NT2/D1 (cell line): ENCODE data around the gene AAMDC.
"Not testable (repeated sequence)": the region's sequence is repeated elsewhere in the genome, so short reads cannot be mapped to it uniquely, and the experiment has no call there.

Source experiments
- DNase-seq: peaks from one replicate; pipeline ENCODE4 v3.0.0-alpha.2; 2011; ENCODE audit warnings: low read depth, low spot score
- H3K27me3 ChIP-seq: 2 replicates; pipeline ENCODE4 v1.6.0; 2011; ENCODE audit warnings: mild to moderate bottlenecking; ENCODE audit not compliant: insufficient read length, insufficient read depth
- H3K36me3 ChIP-seq: 2 replicates; pipeline ENCODE4 v1.6.1; 2011; ENCODE audit warnings: mild to moderate bottlenecking, low read length, mixed read lengths; ENCODE audit not compliant: insufficient read depth, insufficient read length
- H3K4me1 ChIP-seq: 2 replicates; pipeline ENCODE4 v1.5.1; 2011; ENCODE audit not compliant: insufficient read depth, insufficient read length
- H3K4me3 ChIP-seq: 2 replicates; pipeline ENCODE4 v1.5.1; 2011; ENCODE audit warnings: low read depth; ENCODE audit not compliant: insufficient read length
- H3K9ac ChIP-seq: 2 replicates; pipeline ENCODE4 v1.6.0; 2011; ENCODE audit warnings: low read depth; ENCODE audit not compliant: insufficient read length
- H3K9me3 ChIP-seq: 2 replicates; pipeline ENCODE4 v1.5.1; 2011; ENCODE audit warnings: mild to moderate bottlenecking, low read length; ENCODE audit not compliant: insufficient read depth
- SUZ12 ChIP-seq: IDR thresholded peaks from 2 replicates; pipeline ENCODE4 v1.6.1; 2011; ENCODE audit not compliant: insufficient read length, insufficient read depth; ENCODE audit errors: extremely low read depth
- YY1 ChIP-seq: IDR thresholded peaks from 2 replicates; pipeline ENCODE4 v1.6.1; 2011; ENCODE audit not compliant: insufficient read length, insufficient read depth
- ZNF274 ChIP-seq: IDR thresholded peaks from 2 replicates; pipeline ENCODE4 v1.6.1; 2011; ENCODE audit warnings: mild to moderate bottlenecking, low read depth, low read length

AAMDC gene

DNA sequence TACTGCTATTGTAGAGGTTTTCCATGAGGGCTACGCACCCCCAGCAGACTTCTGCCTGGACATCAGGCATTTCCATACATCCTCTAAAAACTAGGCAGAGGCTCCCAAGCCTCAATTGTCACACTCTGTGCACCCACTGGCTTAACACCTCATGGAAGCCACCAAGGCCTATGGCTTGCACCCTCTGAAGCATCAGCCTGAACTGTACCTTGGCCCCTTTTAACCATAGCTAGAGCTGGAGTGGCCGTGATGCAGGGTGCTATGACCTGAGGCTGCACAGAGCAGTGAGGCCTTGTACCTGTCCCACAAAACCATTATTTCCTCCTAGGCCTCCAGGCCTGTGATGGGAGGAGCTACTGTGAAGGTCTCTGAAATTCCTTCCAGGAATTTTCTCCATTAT, 33.9 kb downstream of the AAMDC start:
- TF ChIP-seq ZNF274, result no peak
- TF ChIP-seq YY1, result no peak
- TF ChIP-seq SUZ12, result no peak
- Histone ChIP-seq H3K4me1 (no peaks in the 10 kb centered on the region), H3K9me3 (peaks cover 39% of the 10 kb centered on the region; the same call in 1 of the 2 replicates), H3K4me3 (no peak overlapping the region), H3K36me3 (peaks cover 6% of the 10 kb centered on the region), H3K27me3 (no peaks in the 10 kb centered on the region), H3K9ac (no peak overlapping the region)
- no peak for DNase-seq

GRCh38 chr11:77857906-77858457, 37.0 kb downstream of the AAMDC start:
- not testable (repeated sequence) for H3K9ac ChIP-seq, DNase-seq, H3K36me3 ChIP-seq, H3K4me3 ChIP-seq, H3K27me3 ChIP-seq, H3K4me1 ChIP-seq
- peaks cover 35% of the 10 kb centered on the region; the same call in 1 of the 2 replicates for H3K9me3 ChIP-seq

DNA sequence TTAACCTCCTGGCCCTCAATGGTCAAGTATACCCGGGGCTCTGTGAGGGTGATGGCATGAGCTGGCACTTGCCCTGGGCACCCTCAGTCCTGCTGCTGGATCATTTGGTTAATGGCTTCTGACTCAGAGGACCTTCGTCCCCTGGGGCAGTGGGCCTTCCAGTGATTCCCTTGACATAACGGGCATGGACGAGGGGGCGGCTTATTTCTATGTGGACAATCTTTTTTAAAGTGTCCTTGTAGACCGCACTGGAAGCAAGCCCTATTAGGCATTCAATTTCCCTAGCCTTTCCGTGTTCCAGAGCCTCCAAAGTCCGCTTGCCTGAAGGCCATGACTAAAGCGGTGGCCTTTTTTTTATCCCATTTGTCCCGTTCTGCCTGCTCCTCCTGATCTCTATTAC, 40.5 kb downstream of the AAMDC start:
- not testable (repeated sequence) for H3K27me3 ChIP-seq, H3K4me3 ChIP-seq, H3K36me3 ChIP-seq, H3K9me3 ChIP-seq, DNase-seq, H3K4me1 ChIP-seq, H3K9ac ChIP-seq

DNA sequence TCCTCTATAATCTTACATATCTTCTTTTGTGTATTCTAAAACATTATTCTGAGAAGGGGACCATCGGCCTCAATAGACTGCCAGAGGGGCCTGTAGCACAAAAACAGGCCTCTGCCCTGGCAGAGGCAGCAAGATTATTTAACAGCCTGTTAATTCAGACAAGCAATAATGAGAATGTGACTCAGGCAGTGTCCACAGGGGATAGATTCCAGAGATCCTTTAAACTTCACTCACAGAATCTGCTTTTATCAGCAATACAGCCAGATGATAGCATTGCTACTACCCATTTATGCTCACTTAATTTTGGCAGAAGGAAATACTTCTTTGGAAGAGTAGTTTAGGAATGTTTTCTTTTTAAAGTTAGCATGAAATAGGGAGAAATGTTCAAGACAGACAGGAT, 44.9 kb downstream of the AAMDC start:
- no peaks in the 10 kb centered on the region for H3K9me3 ChIP-seq
- no peaks in the 10 kb centered on the region for H3K4me1 ChIP-seq
- H3K36me3 ChIP-seq, result peaks cover 8% of the 10 kb centered on the region
- no peaks in the 10 kb centered on the region for H3K27me3 ChIP-seq
- no peak overlapping the region for H3K9ac ChIP-seq
- H3K4me3 ChIP-seq, result no peak overlapping the region
- no peak for TF ChIP-seq ZNF274
- no peak for TF ChIP-seq SUZ12
- no peak for TF ChIP-seq YY1
- DNase-seq, result no peak

GRCh38 chr11:77866336-77866735, 45.4 kb downstream of the AAMDC start:
- H3K27me3 ChIP-seq, result no peaks in the 10 kb centered on the region
- H3K9ac ChIP-seq, result no peak overlapping the region
- no peak overlapping the region for H3K4me3 ChIP-seq
- H3K4me1 ChIP-seq, result no peaks in the 10 kb centered on the region
- no peak for DNase-seq
- H3K36me3 ChIP-seq, result peaks cover 9% of the 10 kb centered on the region
- H3K9me3 ChIP-seq, result no peaks in the 10 kb centered on the region
- no peak for TF ChIP-seq SUZ12
- no peak for TF ChIP-seq ZNF274
- TF ChIP-seq YY1, result no peak

- H3K9me3 ChIP-seq, result no peaks in the 10 kb centered on the region
- no peak overlapping the region for H3K9ac ChIP-seq
- H3K27me3 ChIP-seq, result no peaks in the 10 kb centered on the region
- H3K4me1 ChIP-seq, result no peaks in the 10 kb centered on the region
- peaks cover 16% of the 10 kb centered on the region for H3K36me3 ChIP-seq
- H3K4me3 ChIP-seq, result no peak overlapping the region
- DNase-seq, result no peak
- TF ChIP-seq YY1 (no peak), SUZ12 (no peak), ZNF274 (no peak)
Measured at GRCh38 chr11:77868744-77869143, 47.8 kb downstream of the AAMDC start.

- no peak for TF ChIP-seq ZNF274
- no peaks in the 10 kb centered on the region for H3K27me3 ChIP-seq
- peaks cover 27% of the 10 kb centered on the region for H3K36me3 ChIP-seq
- H3K4me1 ChIP-seq, result peaks cover 2% of the 10 kb centered on the region
- no peak overlapping the region for H3K4me3 ChIP-seq
- H3K9me3 ChIP-seq, result no peaks in the 10 kb centered on the region
- no peak for DNase-seq
- no peak overlapping the region for H3K9ac ChIP-seq
Measured at GRCh38 chr11:77871855-77872254, 50.9 kb downstream of the AAMDC start.

- Histone ChIP-seq H3K4me1 (peaks cover 2% of the 10 kb centered on the region), H3K9ac (no peak overlapping the region), H3K27me3 (no peaks in the 10 kb centered on the region), H3K4me3 (no peak overlapping the region), H3K36me3 (peaks cover 36% of the 10 kb centered on the region), H3K9me3 (no peaks in the 10 kb centered on the region)
- TF ChIP-seq SUZ12, result no peak
- no peak for TF ChIP-seq YY1
- no peak for TF ChIP-seq ZNF274
- DNase-seq, result no peak
Measured at GRCh38 chr11:77873345-77873744, 52.4 kb downstream of the AAMDC start.
